K562 (cell line): ENCODE data around the gene BRD3. TPM values are rescaled to one million over a fixed set of nuclear protein-coding genes. Genes with fewer than 3 reads are reported as not detected.

ENCODE experiments used
- E2F1 ChIP-seq: sonication (generic); formaldehyde crosslinking; IDR thresholded peaks from 2 replicates; pipeline ENCODE4 v1.8.1; 2023; ENCODE audit warnings: mild to moderate bottlenecking, missing genetic modification reagents, moderate library complexity
- FOXO4 ChIP-seq: fragments of 450-650 bp; formaldehyde crosslinking; IDR thresholded peaks from 2 replicates; pipeline ENCODE4 v1.4.0; 2020; ENCODE audit warnings: mild to moderate bottlenecking, moderate library complexity
- GATA2 ChIP-seq: sonication (generic); formaldehyde crosslinking; IDR thresholded peaks from 2 replicates; pipeline ENCODE4 v1.4.0; 2020; ENCODE audit warnings: mild to moderate bottlenecking, missing genetic modification reagents
- IRF2 ChIP-seq: sonication (generic); formaldehyde crosslinking; IDR thresholded peaks from 2 replicates; pipeline ENCODE4 v1.8.1; 2022; ENCODE audit warnings: mild to moderate bottlenecking, missing genetic modification reagents
- KHSRP ChIP-seq: fragments of 450-650 bp; IDR thresholded peaks from 2 replicates; pipeline ENCODE4 v1.6.1; 2017
- NR2C2 ChIP-seq, 2 experiments: fragments of 200-800 bp in 1 of 2; sonication (Bioruptor generic) in 1 of 2; sonication (generic) in 1 of 2; formaldehyde crosslinking in 1 of 2; IDR thresholded peaks; 2 replicates each; pipeline versions ENCODE4 v1.6.1 to v1.8.0; 2016 to 2022; ENCODE audit warnings: mild to moderate bottlenecking in 1 of 2, missing compliant biosample characterization in 1 of 2, missing genetic modification characterization in 1 of 2, missing genetic modification reagents in 1 of 2
- PHF8 ChIP-seq: fragments of 200-600 bp; sonication (generic); IDR thresholded peaks from 2 replicates; pipeline ENCODE4 v1.6.1; 2012; ENCODE audit warnings: mixed run types, mild to moderate bottlenecking, inconsistent platforms, low read length, moderate library complexity, borderline replicate concordance
- RBM14 ChIP-seq: fragments of 200-400 bp; formaldehyde crosslinking; IDR thresholded peaks from 2 replicates; pipeline ENCODE4 v1.6.1; 2018; ENCODE audit warnings: low read depth, mild to moderate bottlenecking, low read length, moderate library complexity, borderline replicate concordance; ENCODE audit not compliant: insufficient read depth
- RBM34 ChIP-seq: fragments of 200-400 bp; formaldehyde crosslinking; IDR thresholded peaks from 2 replicates; pipeline ENCODE4 v1.6.1; 2018; ENCODE audit warnings: low read length, borderline replicate concordance; ENCODE audit not compliant: insufficient read depth
- RERE ChIP-seq: sonication (generic); formaldehyde crosslinking; IDR thresholded peaks from 2 replicates; pipeline ENCODE4 v1.8.0; 2023; ENCODE audit warnings: missing genetic modification reagents, mild to moderate bottlenecking, borderline replicate concordance
- SAFB2 ChIP-seq: fragments of 200-400 bp; formaldehyde crosslinking; IDR thresholded peaks from 2 replicates; pipeline ENCODE4 v1.6.1; 2018; ENCODE audit warnings: borderline replicate concordance, low read length, low read depth, moderate library complexity; ENCODE audit not compliant: severe bottlenecking
- TAF1 ChIP-seq: IDR thresholded peaks from 2 replicates; pipeline ENCODE4 v1.6.1; 2011; ENCODE audit warnings: mild to moderate bottlenecking, low read length, moderate library complexity; ENCODE audit not compliant: insufficient read depth, control insufficient read depth, severe bottlenecking; ENCODE audit errors: extremely low read depth
- XRCC4 ChIP-seq: IDR thresholded peaks from one replicate; pipeline ENCODE4 v1.6.1; 2011; ENCODE audit not compliant: insufficient read depth, insufficient read length; ENCODE audit errors: extremely low read depth
- ZBTB33 ChIP-seq: sonication (generic); formaldehyde crosslinking; IDR thresholded peaks from 2 replicates; pipeline ENCODE4 v1.8.1; 2023; ENCODE audit warnings: mild to moderate bottlenecking, missing genetic modification reagents
- ZKSCAN1 ChIP-seq: fragments of 150-350 bp; IDR thresholded peaks from 2 replicates; pipeline ENCODE4 v1.6.1; 2016; ENCODE audit warnings: low read depth, low read length
- polyA plus RNA-seq, 8 experiments: library from polyadenylated mRNA; depleted of rRNA in 4 of 8; stranded (reverse) in 5 of 8; unstranded in 3 of 8; fragments of >200 nt; fragmentation: Nextera tagmentation in 2 of 8; fragmentation: Illumina TruSeq in 1 of 8; extraction: Ambion mirVana in 2 of 8; extraction: Trizol in 1 of 8; gene quantifications; 2 replicates each; pipeline versions ENCODE4 v1.2.1 to v1.2.3, GENCODE V29; 2011 to 2014; ENCODE audit warnings: inconsistent platforms in 1 of 8, missing spikeins in 1 of 8
- total RNA-seq, 7 experiments: library from RNA; depleted of rRNA in 6 of 7; stranded (reverse); fragments of >200 nt in 6 of 7; fragmentation: Illumina TruSeq in 2 of 7; extraction: Trizol in 2 of 7; gene quantifications; 2 replicates each; pipeline versions ENCODE4 v1.2.1 to v1.2.3, GENCODE V29; 2011 to 2021; ENCODE audit warnings: low replicate concordance in 1 of 7

Gene BRD3
- total and polyA plus RNA-seq, 9 of the 15 experiments (the other 6 are each of a cell fraction or from before 2014, with no cell fraction given): 0.82 to 37.1 (median 4.2) TPM

- TF ChIP-seq TAF1 (peak; percentile 37), SAFB2 (no peak), ZBTB33 (CRISPR knock-in tag) (no peak), NR2C2 (CRISPR knock-in tag; IDR thresholded peaks at IDR 0.05) (no peak), NR2C2 (tag; IDR thresholded peaks at IDR 0.05) (peak; percentile 69; the same call in 1 of the 2 replicates), PHF8 (peak; percentile 57; the same call in 1 of the 2 replicates), ZKSCAN1 (no peak), E2F1 (CRISPR knock-in tag) (no peak), IRF2 (no peak), RBM34 (no peak), XRCC4 (no peak), FOXO4 (CRISPR knock-in tag) (no peak), KHSRP (no peak), RBM14 (no peak), RERE (no peak), GATA2 (CRISPR knock-in tag) (no peak)
Measured at GRCh38 chr9:134067904-134068743, at the start of gene BRD3 (continued).
